DMS79 (cell line): ENCODE measurements around the gene AGMO.

Source experiments
- DNase-seq: peaks from one replicate; lab custom pipeline; 2025; lab: John Stamatoyannopoulos, UW

The AGMO gene

DNA sequence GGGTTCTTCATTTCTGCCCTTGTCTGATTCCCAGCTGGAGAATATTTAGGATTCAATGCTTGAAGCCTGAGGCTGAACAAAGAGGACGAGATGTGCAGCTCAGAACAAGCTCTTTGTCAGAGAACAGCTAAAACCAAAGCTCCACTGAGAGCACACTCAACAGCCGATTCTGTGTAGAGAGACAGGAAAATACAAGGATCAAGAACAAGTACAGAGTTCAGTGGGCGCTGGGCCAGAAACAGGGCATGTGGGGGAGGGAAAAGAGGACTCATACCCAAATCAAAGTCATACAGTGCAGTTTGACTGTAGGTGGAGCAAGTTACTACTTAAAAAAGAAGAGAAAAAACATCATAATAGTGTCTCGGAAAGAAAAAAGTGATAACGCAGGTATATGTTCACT lies at the start of gene AGMO:
Gene AGMO, minus strand, starts transcription at position 181 of the 400 bp plus-strand sequence.
- no peak for DNase-seq

DNA sequence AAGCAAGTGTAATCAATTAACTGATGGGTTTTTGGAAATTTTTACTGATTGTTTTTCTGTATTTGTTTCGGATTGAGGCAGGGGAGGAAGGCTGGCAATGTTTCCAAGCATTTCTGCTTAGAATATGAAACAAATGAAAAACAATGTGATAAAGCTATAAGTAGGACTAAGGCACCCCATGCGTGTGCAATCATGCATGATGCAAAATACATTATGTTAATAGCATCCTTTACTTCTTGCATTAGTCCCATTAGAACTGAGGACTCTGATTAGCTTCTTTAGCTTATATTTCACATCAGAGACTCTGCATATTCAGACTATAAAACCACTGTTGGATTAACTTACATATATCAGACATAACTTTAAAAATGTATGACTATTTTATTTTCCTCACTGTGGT lies 48.7 kb upstream of the AGMO start:
- no peak for DNase-seq

DNA sequence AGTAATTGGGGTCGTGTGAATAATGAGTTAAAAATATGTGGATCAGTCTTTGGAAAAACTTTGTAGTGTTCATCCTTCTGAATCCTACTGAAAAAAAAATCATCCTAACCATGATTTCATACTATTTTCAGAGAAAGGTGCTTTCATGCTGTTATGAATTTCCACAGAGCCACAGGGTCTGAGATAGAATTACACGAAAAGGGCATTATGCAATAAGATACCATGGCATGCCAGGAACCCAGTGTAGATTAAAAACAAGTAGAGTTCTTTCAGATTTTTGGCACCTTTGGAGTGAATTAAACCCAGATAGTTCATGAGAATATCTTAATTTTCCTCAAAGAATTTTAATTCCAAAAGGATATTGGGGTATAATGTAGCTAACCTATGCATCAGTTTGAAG lies 47.5 kb upstream of the AGMO start:
- DNase-seq: no peak

- DNase-seq: no peak
Measured at GRCh38 chr7:15607529-15608210, 45.9 kb upstream of the AGMO start.

DNA sequence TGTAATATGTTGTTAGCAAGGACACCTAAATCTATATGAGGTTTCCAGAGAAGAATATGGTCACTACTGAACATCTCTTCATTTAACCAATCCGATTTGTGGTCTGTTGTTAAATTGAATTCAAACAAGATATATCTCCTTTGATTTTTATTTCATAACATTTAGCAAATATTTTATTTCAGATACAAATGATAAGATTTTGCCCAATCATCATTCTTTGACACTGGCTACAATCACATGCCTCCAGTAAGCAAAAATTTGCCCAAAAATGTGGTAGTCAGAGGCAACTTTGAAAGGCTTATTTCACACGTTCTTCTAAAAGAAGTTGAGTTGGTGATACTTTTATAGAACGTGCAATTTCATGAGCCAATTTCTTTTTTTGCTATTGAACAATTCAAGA lies 44.7 kb upstream of the AGMO start:
- no peak for DNase-seq

- DNase-seq: no peak
Measured at GRCh38 chr7:15604166-15604565, 42.4 kb upstream of the AGMO start.

GRCh38 chr7:15603124-15603523 lies 41.3 kb upstream of the AGMO start:
- DNase-seq: no peak

- no peak for DNase-seq
Measured at GRCh38 chr7:15602236-15602635, 40.4 kb upstream of the AGMO start.

DNA sequence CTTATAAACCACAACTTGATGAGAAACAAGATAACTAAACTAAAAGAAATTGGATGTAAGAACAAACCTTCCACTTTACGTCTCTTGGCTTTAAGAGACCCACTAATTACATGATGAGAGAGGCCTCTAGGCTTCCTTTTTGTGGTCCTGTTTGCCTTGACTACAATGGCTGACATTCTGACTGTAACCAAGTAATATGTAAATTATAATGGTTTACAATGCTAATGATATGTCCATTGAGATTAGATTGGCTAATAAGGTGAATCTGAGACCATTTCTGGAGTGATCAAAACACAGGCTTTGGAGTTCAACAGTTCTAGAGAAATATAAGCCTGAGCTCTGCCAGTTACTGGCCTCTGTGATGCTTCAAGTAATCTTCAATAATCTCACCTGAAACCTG lies 39.4 kb upstream of the AGMO start:
- no peak for DNase-seq

- DNase-seq: no peak
Measured at GRCh38 chr7:15600298-15600697, 38.5 kb upstream of the AGMO start.

DNA sequence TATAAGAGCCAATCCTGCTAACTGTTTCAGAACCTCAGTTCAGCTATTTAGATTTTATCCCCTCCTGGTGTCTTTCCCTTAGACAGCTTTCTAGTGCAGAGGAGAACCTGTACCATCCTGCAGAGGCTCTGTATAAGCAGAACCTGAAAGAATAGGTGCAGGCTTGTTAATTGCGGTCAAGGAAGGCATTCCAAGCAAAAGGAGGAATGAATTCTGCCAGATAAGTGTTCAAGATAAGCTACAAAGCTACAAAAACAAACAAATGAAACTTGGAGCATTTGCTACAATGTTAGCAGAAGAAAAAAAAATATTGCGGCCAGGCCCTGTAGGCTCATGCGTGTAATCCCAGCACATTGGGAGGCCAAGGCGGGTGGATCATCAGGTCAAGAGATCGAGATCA lies 32.6 kb upstream of the AGMO start:
- no peak for DNase-seq

DNA sequence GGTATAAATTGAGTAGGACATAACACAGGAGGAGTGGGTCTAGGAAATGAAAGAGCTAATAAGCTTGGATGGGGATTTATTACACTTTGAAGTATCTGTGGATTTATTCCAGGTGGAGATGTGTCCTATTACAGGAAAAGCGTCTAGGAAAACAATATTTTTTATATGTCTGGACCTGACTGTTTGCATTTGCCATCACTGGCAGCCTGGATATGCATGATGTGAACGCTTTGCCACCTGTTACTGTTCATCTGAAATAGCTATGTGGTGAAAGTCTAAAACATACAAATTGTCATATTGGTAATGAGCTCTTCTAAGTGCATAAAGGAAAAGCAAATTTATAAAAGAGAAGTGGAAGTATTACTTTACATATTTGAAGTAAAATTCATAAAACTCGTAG lies 31.6 kb upstream of the AGMO start:
- no peak for DNase-seq

GRCh38 chr7:15586266-15586665 lies 24.5 kb upstream of the AGMO start:
- no peak for DNase-seq

DNA sequence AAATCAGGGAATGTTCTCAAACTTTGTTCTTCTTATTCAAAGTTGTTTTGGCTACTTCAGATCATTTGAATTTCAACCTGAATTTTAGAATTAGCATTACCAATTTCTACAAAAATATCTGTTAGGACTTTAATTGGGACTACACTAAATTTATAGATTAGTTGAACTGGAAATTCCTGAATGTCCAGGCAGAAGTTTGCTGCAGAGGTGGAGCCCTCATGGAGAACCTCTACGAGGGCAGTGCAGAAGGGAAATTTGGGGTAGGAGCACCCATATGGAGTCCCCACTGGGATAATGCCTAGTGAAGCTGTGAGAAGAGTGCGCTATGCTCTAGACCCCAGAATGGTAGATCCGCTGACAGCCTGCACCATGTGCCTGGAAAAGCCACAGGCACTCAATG lies 22.8 kb upstream of the AGMO start:
- no peak for DNase-seq

DNA sequence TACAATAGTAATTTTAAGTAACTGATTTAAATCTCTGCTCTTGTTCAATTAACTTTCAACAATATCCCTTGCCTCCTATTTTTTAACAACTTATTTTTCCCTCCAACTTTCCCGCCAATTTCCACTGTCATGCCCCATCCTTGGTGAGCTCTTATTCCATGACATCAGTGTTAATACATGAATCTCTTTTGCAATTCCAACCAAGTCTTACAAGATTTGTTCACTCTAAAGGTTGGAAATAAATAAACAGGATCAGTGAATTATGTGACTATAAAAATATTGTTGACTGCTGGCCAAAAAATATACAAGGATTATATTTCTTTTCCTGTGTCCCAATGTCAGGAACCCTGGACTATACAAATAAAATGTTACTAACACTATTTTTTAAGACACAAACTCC lies 21.0 kb upstream of the AGMO start:
- no peak for DNase-seq

GRCh38 chr7:15581352-15581951 lies 19.6 kb upstream of the AGMO start:
- no peak for DNase-seq

DNA sequence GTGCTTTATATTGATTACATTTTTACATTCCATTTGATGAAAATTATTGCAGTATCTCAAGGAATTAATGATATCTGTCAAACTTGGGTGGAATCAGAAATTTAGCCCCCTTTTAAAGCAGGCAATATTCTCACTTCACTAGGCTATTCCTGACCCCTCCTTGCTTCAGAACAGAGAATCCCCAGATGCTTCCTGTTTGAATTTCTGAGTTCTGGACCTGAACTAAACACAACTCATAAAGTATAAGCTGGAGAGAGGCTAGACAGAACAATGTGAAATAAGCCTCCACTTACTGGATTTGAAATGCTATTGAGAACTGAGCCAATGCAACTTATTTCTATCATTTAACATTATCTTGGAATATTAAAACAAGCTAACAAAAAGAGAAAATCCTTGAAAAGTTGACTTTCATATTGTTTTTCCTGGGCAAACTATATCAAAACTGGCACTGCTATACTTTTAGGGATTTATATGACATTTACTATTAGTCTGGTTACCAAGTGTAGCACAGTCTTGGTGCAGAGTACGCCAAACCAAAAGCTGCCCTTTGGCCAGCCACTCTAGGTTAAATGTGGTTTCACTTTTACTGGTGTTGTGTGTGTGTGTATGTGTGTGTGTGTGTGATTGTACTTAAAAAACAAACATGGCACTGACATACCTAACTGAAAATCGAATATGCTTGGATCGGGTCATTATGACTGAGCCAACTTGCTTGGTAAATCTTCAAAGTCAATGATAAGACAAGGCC lies 19.0 kb upstream of the AGMO start:
- DNase-seq: no peak

DNA sequence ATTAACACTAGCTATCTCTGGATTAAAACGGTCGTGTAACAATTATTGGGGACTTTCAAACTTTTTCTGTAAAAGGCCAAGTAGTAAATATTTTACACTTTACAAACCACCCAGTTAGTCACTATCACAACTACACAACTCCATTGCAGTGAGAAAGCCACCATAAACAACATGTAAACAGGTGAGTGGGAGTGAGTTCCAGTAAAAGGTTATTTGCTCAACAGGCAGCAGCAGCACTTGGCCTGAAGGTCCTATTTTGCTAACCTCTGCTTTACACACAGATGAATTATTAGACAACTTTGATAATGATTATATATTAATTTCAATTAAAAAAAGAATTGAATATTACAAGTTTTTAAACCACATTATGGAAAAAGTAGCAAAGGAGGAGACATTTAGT lies 15.8 kb upstream of the AGMO start:
- DNase-seq: no peak

DNA sequence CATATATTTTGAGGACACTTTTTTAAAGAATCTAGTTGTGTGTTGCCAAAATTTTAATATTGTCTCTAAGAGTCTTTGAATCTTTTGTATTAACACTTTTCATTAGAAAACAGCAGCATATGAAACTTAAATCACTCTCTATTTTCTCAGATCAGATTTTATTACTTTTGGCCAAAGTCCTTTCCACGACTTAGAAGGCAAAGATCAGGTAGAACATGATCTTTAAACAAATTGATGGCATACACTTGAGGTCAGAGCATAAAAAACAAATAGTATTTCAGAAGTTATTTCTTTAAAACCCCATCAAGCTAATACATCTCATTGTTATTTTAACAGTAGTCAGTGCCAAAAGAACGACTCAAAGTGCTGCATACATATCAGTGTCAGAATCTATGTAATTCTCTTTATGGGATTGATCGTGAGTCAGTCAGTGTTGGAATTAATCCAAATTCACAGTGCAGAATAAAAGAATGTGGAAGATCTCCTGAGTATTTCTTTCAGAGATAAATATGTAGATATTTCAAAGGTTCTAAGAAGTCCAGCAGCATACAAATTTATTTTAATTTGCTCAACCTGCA lies 9.6 kb upstream of the AGMO start:
- no peak for DNase-seq

DNA sequence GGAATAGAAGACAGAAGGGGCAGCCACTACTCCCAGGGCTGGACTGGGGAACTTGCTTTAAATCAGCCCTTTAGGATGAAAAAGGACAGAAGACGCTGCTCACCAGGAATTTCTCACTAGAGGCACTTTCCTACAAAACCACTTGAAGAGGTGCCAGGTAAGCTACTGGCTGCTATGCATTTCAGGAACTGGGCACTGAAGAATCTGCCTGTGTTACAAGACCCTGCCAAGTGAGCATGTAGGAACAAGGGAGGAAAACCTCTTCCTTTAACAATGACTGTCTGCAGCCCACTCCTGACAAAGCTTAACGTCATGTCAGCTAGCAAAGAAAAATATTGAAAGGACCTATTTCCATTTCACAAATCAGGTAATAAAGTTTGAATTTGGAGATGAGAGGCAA lies 5.8 kb upstream of the AGMO start:
- no peak for DNase-seq

GRCh38 chr7:15567036-15567435 lies 5.2 kb upstream of the AGMO start:
- no peak for DNase-seq

DNA sequence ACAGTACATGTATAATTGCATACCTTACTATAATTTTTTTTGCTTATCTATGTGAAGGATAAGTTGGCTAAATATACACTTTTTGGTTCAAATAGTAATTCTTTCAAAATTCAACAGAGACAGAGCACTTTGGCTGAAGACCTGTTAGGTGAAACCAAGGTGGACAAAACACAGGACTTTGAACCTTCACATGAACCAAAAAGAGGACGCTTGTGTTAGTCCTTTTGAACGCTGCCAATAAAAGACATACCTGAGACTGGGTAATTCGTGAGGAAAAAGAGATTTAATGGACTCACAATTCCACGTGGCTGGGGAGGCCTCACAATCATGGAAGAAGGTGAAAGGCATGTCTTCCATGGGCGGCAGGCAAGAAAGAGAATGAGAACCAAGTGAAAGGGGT lies 4.7 kb upstream of the AGMO start:
- DNase-seq: no peak

DNA sequence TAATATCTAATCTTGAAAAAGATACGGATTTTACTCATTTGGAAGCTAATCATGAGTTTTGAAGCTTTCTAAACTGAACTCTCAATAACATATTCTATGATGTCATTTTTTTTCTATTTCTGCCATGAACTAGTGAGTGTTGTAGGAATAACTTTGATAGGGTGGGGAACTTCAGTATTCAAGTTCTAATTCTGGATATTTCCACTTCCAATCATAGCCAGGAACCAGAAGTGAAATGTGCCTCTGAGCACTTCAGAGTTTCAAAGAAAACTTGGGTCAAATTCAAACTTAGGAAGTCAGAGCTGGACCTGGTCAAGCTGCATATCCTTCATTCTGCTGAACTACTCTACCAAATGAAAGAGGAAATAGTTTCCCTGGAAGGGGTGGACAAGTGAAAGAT lies 847 bp downstream of the AGMO start:
- DNase-seq: no peak
